Stimulated activated CD8-positive, alpha-beta memory T cell treated with anti-CD3 and anti-CD28 coated beads, Interleukin-4, amount 100 ng/mL, for 1 hour (primary cell): ENCODE data around the gene C1QTNF8.

Experiments used
- DNase-seq, 2 donors: peaks; one replicate each; pipeline ENCODE4 v3.0.0-alpha.2; 2020; ENCODE audit warnings: low read depth in 2 of 2, low spot score in 1 of 2

Gene C1QTNF8

GRCh38 chr16:1063728-1064127 lies 32.3 kb downstream of the C1QTNF8 start:
- no peak for DNase-seq

GRCh38 chr16:1062895-1063294 lies 33.1 kb downstream of the C1QTNF8 start:
- no peak for DNase-seq

GRCh38 chr16:1061769-1062505 lies 34.1 kb downstream of the C1QTNF8 start:
- DNase-seq = no peak

GRCh38 chr16:1060416-1061340 lies 35.4 kb downstream of the C1QTNF8 start:
- no peak for DNase-seq

- no peak for DNase-seq
These were observed 36.7 kb downstream of the C1QTNF8 start for GRCh38 chr16:1059310-1059709.

GRCh38 chr16:1058216-1058615 lies 37.8 kb downstream of the C1QTNF8 start:
- DNase-seq = no peak

- DNase-seq = peak; percentile 23 to 45
These were observed 38.7 kb downstream of the C1QTNF8 start for GRCh38 chr16:1057252-1057932.

GRCh38 chr16:1056196-1056595 lies 39.8 kb downstream of the C1QTNF8 start:
- DNase-seq = no peak

- DNase-seq = no peak
These were observed 40.5 kb downstream of the C1QTNF8 start for GRCh38 chr16:1055557-1055924.

- no peak for DNase-seq
These were observed 41.1 kb downstream of the C1QTNF8 start for GRCh38 chr16:1054660-1055556.

GRCh38 chr16:1053700-1054368 lies 42.2 kb downstream of the C1QTNF8 start:
- no peak for DNase-seq

GRCh38 chr16:1053121-1053521 lies 42.9 kb downstream of the C1QTNF8 start:
- DNase-seq = no peak

- no peak for DNase-seq
These were observed 43.3 kb downstream of the C1QTNF8 start for GRCh38 chr16:1052721-1053120.

- DNase-seq = no peak
These were observed 44.6 kb downstream of the C1QTNF8 start for GRCh38 chr16:1051446-1051845.

- no peak for DNase-seq
These were observed 45.1 kb downstream of the C1QTNF8 start for GRCh38 chr16:1050921-1051320.

GRCh38 chr16:1050516-1050915 lies 45.5 kb downstream of the C1QTNF8 start:
- DNase-seq = no peak

- DNase-seq = no peak
These were observed 46.1 kb downstream of the C1QTNF8 start for GRCh38 chr16:1049976-1050247.

- DNase-seq = no peak
These were observed 46.7 kb downstream of the C1QTNF8 start for GRCh38 chr16:1049113-1049975.

- no peak for DNase-seq
These were observed 47.5 kb downstream of the C1QTNF8 start for GRCh38 chr16:1048442-1049112.
